ENCODE results near the gene RECK.

- TF ChIP-seq POLR2A (IDR thresholded peaks at IDR 0.05; ENCODE audit: low read length) = no peak
- TF ChIP-seq GATA1 (IDR thresholded peaks at IDR 0.05; ENCODE audit: low read depth, low read length) = no peak
Measured at GRCh38 chr9:36030871-36031270, 5.8 kb upstream of the RECK start.
